Measurements from ENCODE around the gene TCN1.

DNA sequence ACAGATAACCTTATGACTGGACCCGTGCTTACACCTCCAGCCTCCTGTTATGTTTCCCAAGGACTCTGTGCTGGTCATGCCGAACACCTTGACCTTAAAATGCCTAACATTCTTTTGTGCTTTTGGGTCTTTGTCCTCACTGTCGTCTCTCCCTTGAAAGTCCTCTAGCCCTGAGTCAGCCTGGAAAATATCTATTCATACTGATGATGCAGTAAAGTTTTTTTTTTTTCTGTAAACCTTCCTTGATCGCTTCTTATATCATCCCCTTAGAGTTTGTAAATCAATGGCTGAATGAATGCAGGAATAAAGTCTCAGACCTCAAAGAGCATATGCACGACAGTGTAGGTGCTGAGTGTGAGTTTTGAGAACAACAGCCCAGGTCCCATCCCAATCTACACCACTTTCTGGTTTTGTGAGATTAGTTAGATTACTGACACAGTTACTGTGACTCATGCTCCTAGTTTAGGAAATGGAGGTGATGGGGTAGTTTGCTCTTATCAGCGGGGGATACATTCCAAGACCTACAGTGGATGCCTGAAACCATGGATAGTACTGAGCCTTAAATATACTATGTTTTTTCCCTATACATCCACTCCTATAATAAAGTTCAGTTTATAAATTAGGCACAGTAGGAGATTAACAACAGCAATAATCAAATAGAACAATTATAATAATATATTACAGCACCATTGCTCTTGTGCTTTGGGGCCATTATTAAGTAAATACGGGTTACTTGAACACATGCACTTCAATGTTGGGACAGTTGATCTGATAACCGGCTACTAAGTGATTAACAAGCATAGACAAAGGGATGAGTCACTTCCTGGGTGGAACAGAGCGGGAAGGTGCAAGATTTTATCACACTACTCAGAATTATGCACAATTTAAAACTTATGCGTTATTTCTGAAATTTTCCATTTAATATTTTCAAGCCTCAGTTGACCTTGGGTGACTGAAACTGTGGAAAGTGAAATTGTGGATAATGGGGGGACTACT, 8.6 kb downstream of the TCN1 start:
- TF ChIP-seq, protein P1, sequence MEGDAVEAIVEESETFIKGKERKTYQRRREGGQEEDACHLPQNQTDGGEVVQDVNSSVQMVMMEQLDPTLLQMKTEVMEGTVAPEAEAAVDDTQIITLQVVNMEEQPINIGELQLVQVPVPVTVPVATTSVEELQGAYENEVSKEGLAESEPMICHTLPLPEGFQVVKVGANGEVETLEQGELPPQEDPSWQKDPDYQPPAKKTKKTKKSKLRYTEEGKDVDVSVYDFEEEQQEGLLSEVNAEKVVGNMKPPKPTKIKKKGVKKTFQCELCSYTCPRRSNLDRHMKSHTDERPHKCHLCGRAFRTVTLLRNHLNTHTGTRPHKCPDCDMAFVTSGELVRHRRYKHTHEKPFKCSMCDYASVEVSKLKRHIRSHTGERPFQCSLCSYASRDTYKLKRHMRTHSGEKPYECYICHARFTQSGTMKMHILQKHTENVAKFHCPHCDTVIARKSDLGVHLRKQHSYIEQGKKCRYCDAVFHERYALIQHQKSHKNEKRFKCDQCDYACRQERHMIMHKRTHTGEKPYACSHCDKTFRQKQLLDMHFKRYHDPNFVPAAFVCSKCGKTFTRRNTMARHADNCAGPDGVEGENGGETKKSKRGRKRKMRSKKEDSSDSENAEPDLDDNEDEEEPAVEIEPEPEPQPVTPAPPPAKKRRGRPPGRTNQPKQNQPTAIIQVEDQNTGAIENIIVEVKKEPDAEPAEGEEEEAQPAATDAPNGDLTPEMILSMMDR (IDR thresholded peaks at IDR 0.05 in 4 of 5, conservative IDR thresholded peaks at IDR 0.05 in 1 of 5): no peak
- no peak for TF ChIP-seq POLR2A (IDR thresholded peaks at IDR 0.05)
